Activated T-cell treated with anti-CD3 and anti-CD28 coated beads, Interleukin-2, amount 50 U/mL, for 24 hours (primary cell): ENCODE measurements around the gene RESP18.

Source experiments
- DNase-seq: peaks from one replicate; pipeline ENCODE4 v3.0.0-alpha.2; 2020
- H3K27ac Mint-ChIP-seq: 2 replicates; pipeline ENCODE4 v1.8.0; 2020; ENCODE audit warnings: mild to moderate bottlenecking, mixed read lengths
- H3K27me3 Mint-ChIP-seq: 2 replicates; pipeline ENCODE4 v1.8.0; 2020; ENCODE audit warnings: mixed read lengths
- H3K36me3 Mint-ChIP-seq: 2 replicates; pipeline ENCODE4 v1.8.0; 2020; ENCODE audit warnings: low read depth, mixed read lengths
- H3K4me1 Mint-ChIP-seq: 2 replicates; pipeline ENCODE4 v1.8.0; 2020; ENCODE audit warnings: low read depth, mixed read lengths
- H3K4me3 Mint-ChIP-seq: 2 replicates; pipeline ENCODE4 v1.8.0; 2020; ENCODE audit warnings: mild to moderate bottlenecking, moderate library complexity, mixed read lengths
- H3K9me3 Mint-ChIP-seq: 2 replicates; pipeline ENCODE4 v1.8.0; 2020; ENCODE audit warnings: mixed read lengths

RESP18 gene

DNA sequence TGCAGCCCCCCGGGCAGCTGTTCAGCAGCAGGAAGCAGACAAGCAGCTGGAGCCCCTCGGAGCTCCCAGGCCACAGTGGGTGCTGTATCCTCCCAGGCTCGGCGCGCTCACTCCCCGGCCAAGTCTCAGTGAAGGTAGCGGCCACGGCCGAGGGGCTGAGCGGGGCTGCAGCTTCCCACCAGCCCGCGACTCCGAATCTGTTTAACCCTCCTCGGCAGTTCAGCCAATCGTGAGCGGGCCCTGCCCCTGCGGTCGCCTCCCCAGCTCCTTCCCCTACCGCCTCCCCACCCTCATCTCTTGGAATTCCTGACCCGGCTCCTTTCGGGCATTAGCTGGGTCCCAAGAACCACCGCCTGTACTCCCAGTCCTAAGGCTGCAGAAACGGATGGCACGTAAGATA is at the start of gene RESP18:
Gene RESP18, minus strand, starts transcription at position 203 of the 400 bp plus-strand sequence.
- H3K27me3 Mint-ChIP-seq = peaks cover 89% of the 10 kb centered on the region
- H3K9me3 Mint-ChIP-seq = peaks cover 8% of the 10 kb centered on the region
- no peak within 1 kb of the TSS for H3K4me3 Mint-ChIP-seq
- H3K27ac Mint-ChIP-seq = no peak within 1 kb of the TSS
- H3K4me1 Mint-ChIP-seq = peaks cover 2% of the 10 kb centered on the region
- DNase-seq = no peak
- no peaks in the 10 kb centered on the region for H3K36me3 Mint-ChIP-seq

DNA sequence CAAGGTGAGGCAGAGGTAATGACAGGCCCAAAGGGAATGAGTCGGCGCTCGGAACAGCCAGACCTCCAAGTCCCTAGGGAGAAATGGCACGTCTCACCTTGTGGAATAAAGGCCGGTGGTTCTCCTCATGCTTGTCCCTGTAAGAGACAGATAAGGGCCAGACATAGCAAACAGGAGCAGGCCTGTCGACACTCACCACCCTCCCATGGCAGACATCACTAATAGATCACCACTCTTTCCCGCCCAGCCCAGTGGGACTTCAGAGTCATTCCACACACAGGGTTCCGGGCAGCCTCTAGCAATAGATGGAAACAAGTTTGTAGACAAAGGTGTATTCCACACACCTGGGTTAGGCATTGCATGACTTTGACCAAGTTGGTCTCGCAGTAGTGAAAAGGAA is 48.9 kb upstream of the RESP18 start:
- Mint-ChIP-seq H3K4me1 (peaks cover 14% of the 10 kb centered on the region), H3K4me3 (no peak overlapping the region), H3K27ac (peak overlapping the region; percentile 0), H3K27me3 (no peaks in the 10 kb centered on the region), H3K36me3 (peaks cover 87% of the 10 kb centered on the region), H3K9me3 (no peaks in the 10 kb centered on the region)
- no peak for DNase-seq

GRCh38 chr2:219380926-219381325 is 48.4 kb upstream of the RESP18 start:
- no peaks in the 10 kb centered on the region for H3K27me3 Mint-ChIP-seq
- no peak overlapping the region for H3K4me3 Mint-ChIP-seq
- H3K36me3 Mint-ChIP-seq = peaks cover 86% of the 10 kb centered on the region
- no peak overlapping the region for H3K27ac Mint-ChIP-seq
- no peaks in the 10 kb centered on the region for H3K9me3 Mint-ChIP-seq
- H3K4me1 Mint-ChIP-seq = peaks cover 9% of the 10 kb centered on the region
- no peak for DNase-seq

DNA sequence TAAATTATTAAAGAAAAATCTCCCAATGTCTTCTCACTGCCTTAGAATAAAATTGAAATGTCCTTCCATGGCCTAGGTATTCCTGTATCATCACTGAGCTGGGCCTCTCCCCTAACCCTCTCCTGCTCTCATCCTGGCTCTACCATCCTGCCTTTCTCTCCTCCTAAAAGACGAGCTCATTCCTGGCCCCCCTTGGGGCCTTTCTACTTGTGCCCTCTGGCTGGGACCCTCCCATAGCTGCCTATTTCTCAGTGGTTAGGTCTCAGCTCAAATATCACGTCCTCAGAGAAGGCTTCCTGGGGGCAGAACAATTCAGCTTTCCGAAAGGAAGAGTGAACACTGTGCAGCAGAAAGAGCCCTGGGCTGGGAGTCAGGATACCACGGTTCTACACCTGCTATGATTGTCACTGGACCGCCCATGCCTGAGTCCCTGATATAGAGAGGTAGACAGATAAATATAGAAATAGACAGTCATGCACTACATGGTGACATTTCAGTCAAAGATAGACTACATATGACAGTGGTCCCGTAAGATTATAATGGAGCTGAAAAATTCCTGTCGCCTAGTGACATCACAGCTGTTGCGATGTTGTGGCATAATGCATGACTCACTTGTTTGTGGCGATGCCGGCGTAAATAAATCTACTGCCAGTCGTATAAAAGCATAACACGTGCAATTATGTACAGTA is 45.8 kb upstream of the RESP18 start:
- no peaks in the 10 kb centered on the region for H3K27me3 Mint-ChIP-seq
- H3K36me3 Mint-ChIP-seq = peaks cover 81% of the 10 kb centered on the region
- no peak for DNase-seq
- H3K27ac Mint-ChIP-seq = no peak overlapping the region
- H3K4me3 Mint-ChIP-seq = no peak overlapping the region
- H3K4me1 Mint-ChIP-seq = peaks cover 1% of the 10 kb centered on the region
- H3K9me3 Mint-ChIP-seq = no peaks in the 10 kb centered on the region

DNA sequence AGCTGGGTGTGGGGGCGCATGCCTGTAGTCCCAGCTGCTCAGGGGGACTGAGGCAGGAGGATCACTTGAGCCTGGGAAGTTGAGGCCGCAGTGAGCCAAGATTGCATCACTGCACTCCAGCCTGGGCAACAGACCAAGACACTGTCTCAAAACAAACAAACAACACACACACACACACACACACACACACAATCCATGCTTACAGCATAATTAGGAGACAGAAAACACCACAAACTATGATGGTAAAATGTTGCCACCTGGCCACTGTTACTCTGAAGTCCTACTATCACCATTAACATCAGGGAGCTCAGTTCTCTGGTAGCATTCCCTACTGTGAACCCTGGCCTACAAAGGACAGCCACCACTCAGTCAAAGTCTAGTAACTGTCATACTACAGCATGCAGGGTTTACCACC is 36.9 kb upstream of the RESP18 start:
- H3K36me3 Mint-ChIP-seq = peaks cover 28% of the 10 kb centered on the region
- H3K27ac Mint-ChIP-seq = no peak overlapping the region
- H3K4me1 Mint-ChIP-seq = no peaks in the 10 kb centered on the region
- H3K9me3 Mint-ChIP-seq = no peaks in the 10 kb centered on the region
- DNase-seq = no peak
- H3K4me3 Mint-ChIP-seq = no peak overlapping the region
- H3K27me3 Mint-ChIP-seq = no peaks in the 10 kb centered on the region

GRCh38 chr2:219368690-219369191 is 36.2 kb upstream of the RESP18 start:
- no peaks in the 10 kb centered on the region for H3K9me3 Mint-ChIP-seq
- no peaks in the 10 kb centered on the region for H3K27me3 Mint-ChIP-seq
- H3K36me3 Mint-ChIP-seq = peaks cover 21% of the 10 kb centered on the region
- DNase-seq = no peak
- H3K4me1 Mint-ChIP-seq = no peaks in the 10 kb centered on the region
- H3K27ac Mint-ChIP-seq = no peak overlapping the region
- no peak overlapping the region for H3K4me3 Mint-ChIP-seq

- no peak for DNase-seq
- peaks cover 26% of the 10 kb centered on the region for H3K27me3 Mint-ChIP-seq
- H3K36me3 Mint-ChIP-seq = peaks cover 3% of the 10 kb centered on the region
- H3K4me1 Mint-ChIP-seq = peaks cover 8% of the 10 kb centered on the region
- no peak overlapping the region for H3K27ac Mint-ChIP-seq
- H3K9me3 Mint-ChIP-seq = no peaks in the 10 kb centered on the region
- H3K4me3 Mint-ChIP-seq = no peak overlapping the region
Observed at GRCh38 chr2:219362524-219363164, 30.1 kb upstream of the RESP18 start.

- Mint-ChIP-seq H3K4me3 (no peak overlapping the region), H3K4me1 (peaks cover 8% of the 10 kb centered on the region), H3K27ac (no peak overlapping the region), H3K9me3 (no peaks in the 10 kb centered on the region), H3K36me3 (no peaks in the 10 kb centered on the region), H3K27me3 (peaks cover 30% of the 10 kb centered on the region)
- DNase-seq = no peak
Observed at GRCh38 chr2:219362072-219362471, 29.5 kb upstream of the RESP18 start.

- H3K36me3 Mint-ChIP-seq = no peaks in the 10 kb centered on the region
- peaks cover 64% of the 10 kb centered on the region for H3K27me3 Mint-ChIP-seq
- no peak overlapping the region for H3K27ac Mint-ChIP-seq
- peak overlapping the region; percentile 28 for H3K4me3 Mint-ChIP-seq
- H3K4me1 Mint-ChIP-seq = peaks cover 8% of the 10 kb centered on the region
- H3K9me3 Mint-ChIP-seq = no peaks in the 10 kb centered on the region
- DNase-seq = no peak
Observed at GRCh38 chr2:219358170-219359075, 25.9 kb upstream of the RESP18 start.

DNA sequence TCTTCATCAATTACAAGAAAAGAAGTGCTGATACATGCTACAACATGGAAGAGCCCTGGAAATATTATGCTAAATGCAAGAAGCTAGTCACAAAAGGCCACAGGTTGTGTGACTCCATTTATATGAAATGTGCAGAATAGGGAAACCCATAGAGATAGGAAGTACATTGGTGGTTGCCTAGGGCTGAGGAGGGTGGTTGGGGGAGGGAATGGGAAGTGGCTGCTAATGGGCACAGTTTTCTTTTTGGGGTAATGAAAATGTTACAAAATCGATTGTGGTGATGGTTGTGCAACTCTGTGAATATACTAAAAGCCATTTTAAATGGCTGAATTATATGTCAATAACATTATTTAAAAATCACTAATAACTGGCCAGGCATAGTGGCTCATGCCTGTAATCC is 24.3 kb upstream of the RESP18 start:
- Mint-ChIP-seq H3K4me1 (peaks cover 2% of the 10 kb centered on the region), H3K36me3 (no peaks in the 10 kb centered on the region), H3K9me3 (no peaks in the 10 kb centered on the region), H3K27me3 (peaks cover 64% of the 10 kb centered on the region), H3K27ac (no peak overlapping the region), H3K4me3 (no peak overlapping the region)
- DNase-seq = no peak

DNA sequence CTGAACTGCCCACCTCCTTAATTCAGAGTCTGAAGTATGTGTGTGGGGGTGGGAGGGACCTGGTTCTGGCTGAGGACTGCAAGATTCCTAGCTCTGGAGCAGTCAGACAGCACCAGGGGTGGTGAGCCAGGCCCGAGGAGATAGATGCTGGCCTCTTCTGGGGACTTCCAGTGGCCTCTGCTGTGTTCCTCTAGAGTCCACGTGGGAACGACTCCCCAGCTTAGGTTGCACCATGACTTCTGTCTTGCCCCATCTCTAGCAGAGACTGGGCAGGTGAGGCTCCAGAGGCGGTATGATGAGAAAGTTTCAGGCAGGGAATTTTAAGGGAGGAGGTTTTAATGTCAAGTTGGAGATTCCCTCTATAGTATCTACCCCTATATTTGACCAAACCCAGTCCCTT is 22.0 kb upstream of the RESP18 start:
- peaks cover 2% of the 10 kb centered on the region for H3K4me1 Mint-ChIP-seq
- no peak overlapping the region for H3K27ac Mint-ChIP-seq
- peaks cover 64% of the 10 kb centered on the region for H3K27me3 Mint-ChIP-seq
- no peak for DNase-seq
- no peak overlapping the region for H3K4me3 Mint-ChIP-seq
- H3K36me3 Mint-ChIP-seq = no peaks in the 10 kb centered on the region
- no peaks in the 10 kb centered on the region for H3K9me3 Mint-ChIP-seq

DNA sequence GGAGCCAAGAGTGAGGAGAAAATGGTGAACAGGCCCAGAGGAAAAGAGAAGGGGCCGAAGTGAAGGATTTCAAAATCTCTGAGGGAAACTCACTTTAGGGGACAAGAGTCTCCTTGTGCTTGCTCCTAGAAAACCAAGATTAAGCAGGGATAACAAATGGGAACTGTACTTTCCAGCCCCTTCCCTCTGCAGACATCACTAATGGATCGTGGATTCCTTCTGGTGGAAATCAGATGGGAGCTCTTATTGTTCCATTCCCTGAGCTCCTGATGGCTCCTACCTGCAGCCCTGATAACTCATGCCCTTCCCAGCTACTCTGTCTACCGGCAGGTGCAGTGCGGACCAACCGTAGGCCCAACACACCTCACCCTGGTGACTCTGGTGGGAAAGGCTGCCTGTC is 20.6 kb upstream of the RESP18 start:
- DNase-seq = no peak
- H3K27me3 Mint-ChIP-seq = peaks cover 64% of the 10 kb centered on the region
- no peak overlapping the region for H3K27ac Mint-ChIP-seq
- H3K4me3 Mint-ChIP-seq = no peak overlapping the region
- H3K4me1 Mint-ChIP-seq = no peaks in the 10 kb centered on the region
- H3K9me3 Mint-ChIP-seq = no peaks in the 10 kb centered on the region
- no peaks in the 10 kb centered on the region for H3K36me3 Mint-ChIP-seq

DNA sequence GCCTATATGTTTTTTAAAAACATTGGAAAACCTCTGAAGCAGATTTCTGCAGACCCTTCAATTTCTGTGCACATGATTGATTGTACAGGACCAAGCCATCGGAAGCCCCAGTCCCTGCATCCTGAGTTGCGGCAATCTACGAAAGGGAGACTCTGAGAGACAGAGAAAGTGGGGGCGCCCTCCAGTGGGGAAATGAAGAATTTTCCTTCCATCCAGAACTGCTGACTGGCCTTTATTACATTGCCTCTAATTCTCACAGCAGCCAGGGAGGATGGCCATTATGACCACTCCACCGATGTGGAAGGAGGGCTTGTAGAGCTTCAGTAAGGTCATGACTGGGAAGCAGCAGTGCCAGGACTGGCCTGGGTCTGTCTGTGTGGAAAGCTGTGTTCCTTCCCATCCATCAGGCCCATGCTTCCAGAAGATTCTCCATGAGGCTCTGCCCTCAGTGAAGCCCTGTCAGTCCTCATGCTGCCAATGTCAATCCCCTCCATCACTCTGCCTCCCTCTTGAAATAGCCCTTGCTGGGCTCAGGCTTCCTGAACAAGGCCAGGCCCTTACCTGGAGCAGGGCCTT is 20.0 kb upstream of the RESP18 start:
- H3K27me3 Mint-ChIP-seq = peaks cover 61% of the 10 kb centered on the region
- DNase-seq = peak; percentile 69
- H3K36me3 Mint-ChIP-seq = no peaks in the 10 kb centered on the region
- H3K4me1 Mint-ChIP-seq = no peaks in the 10 kb centered on the region
- no peak overlapping the region for H3K4me3 Mint-ChIP-seq
- no peak overlapping the region for H3K27ac Mint-ChIP-seq
- H3K9me3 Mint-ChIP-seq = no peaks in the 10 kb centered on the region

DNA sequence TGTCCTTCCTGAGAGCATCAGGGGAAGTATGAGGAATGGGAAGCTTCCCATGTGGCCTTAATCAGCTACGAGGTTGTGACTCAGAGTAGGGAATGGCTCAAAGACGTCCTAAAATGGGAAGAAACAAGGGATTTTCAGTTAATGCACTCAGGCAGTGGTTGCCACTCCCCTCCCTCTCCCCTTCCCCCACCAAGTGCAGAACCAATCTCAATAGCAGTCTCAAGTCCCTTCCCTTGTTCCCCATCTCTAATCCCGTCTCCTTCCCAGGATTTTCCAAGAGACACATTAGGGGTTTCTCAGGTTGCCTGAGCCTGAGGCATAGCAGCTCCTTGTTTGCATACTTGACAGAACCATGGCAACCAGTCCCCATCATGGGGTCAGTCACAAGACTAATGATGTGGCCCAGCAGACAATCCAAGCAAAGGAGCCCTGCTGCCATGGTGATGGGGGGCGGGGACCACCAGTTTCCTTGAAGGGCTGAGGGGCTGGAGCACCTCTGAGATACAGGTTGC is 18.2 kb upstream of the RESP18 start:
- Mint-ChIP-seq H3K4me1 (no peaks in the 10 kb centered on the region), H3K4me3 (no peak overlapping the region), H3K9me3 (no peaks in the 10 kb centered on the region), H3K36me3 (no peaks in the 10 kb centered on the region), H3K27ac (no peak overlapping the region), H3K27me3 (peaks cover 44% of the 10 kb centered on the region)
- no peak for DNase-seq
